Prostate gland (tissue), 2 donors: Measurements from ENCODE around the gene AFF3.

Experiments used
- POLR2A ChIP-seq: fragments of 450-650 bp; IDR thresholded peaks from one replicate; pipeline ENCODE4 v1.6.1; 2016; ENCODE audit warnings: antibody characterized with exemption, mild to moderate bottlenecking
- TF ChIP-seq, protein P1 (sequence below), 4 experiments: fragments of 200-600 bp in 2 of 4; fragments of 450-650 bp in 2 of 4; sonication (generic) in 2 of 4; IDR thresholded peaks; 1 replicate in 3 of 4; 2 replicates in 1 of 4; pipeline ENCODE4 v1.5.1; 2016 to 2019; ENCODE audit warnings: antibody characterized with exemption in 4 of 4, mild to moderate bottlenecking in 2 of 4, moderate library complexity in 2 of 4

GRCh38 chr2:100004348-100004884, 138.0 kb downstream of the AFF3 start:
- TF ChIP-seq, protein P1, sequence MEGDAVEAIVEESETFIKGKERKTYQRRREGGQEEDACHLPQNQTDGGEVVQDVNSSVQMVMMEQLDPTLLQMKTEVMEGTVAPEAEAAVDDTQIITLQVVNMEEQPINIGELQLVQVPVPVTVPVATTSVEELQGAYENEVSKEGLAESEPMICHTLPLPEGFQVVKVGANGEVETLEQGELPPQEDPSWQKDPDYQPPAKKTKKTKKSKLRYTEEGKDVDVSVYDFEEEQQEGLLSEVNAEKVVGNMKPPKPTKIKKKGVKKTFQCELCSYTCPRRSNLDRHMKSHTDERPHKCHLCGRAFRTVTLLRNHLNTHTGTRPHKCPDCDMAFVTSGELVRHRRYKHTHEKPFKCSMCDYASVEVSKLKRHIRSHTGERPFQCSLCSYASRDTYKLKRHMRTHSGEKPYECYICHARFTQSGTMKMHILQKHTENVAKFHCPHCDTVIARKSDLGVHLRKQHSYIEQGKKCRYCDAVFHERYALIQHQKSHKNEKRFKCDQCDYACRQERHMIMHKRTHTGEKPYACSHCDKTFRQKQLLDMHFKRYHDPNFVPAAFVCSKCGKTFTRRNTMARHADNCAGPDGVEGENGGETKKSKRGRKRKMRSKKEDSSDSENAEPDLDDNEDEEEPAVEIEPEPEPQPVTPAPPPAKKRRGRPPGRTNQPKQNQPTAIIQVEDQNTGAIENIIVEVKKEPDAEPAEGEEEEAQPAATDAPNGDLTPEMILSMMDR (IDR thresholded peaks at IDR 0.05) = no peak
- TF ChIP-seq POLR2A = no peak
